Hematopoietic multipotent progenitor cell treated with erythropoietin and hydrocortisone succinate and interleukin-3 and kit ligand, for 17 days (in vitro differentiated cells): ENCODE data around the gene AIRE.

Source experiments
- DNase-seq: peaks from one replicate; pipeline ENCODE4 v3.0.0-alpha.2; 2015; ENCODE audit warnings: low spot score

The AIRE gene

GRCh38 chr21:44305691-44306090 is 20.0 kb downstream of the AIRE start:
- no peak for DNase-seq

DNA sequence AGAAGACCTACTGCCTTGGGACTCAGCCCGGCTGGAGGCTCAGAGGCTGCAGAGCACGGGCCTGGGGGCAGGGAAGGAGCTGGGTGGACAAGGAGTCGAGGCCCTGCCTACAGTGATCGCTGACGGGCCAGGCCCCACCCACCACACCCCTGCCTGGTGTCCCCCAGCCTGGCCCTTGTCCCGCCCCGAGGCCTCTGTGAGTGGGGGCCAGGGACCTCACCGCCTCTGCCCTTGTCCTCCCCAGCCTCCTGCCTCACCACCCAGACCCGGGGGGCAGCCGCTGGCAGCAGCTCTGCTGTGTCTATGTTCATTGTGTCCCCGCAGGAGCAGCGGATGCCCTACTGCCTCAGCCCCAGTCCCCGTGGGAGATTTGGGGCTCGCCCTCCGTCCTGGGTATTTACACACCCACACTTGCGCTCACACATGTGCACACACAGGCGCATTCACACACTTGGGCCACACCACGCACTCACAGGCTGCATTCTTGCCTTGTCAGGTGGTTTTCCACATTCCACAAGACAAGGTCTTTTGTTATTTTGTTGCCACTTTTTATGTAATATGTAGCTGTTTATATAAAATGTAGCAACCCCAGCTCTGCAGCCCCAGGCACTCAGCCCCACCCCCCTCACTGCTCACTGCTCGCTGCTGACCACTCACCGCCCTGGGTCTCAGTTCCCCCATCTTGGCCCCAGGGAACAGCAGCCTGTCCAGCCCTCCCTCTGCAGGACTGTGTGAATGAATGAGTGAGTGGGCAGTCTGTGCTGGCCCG is 21.4 kb downstream of the AIRE start:
- DNase-seq, result no peak

DNA sequence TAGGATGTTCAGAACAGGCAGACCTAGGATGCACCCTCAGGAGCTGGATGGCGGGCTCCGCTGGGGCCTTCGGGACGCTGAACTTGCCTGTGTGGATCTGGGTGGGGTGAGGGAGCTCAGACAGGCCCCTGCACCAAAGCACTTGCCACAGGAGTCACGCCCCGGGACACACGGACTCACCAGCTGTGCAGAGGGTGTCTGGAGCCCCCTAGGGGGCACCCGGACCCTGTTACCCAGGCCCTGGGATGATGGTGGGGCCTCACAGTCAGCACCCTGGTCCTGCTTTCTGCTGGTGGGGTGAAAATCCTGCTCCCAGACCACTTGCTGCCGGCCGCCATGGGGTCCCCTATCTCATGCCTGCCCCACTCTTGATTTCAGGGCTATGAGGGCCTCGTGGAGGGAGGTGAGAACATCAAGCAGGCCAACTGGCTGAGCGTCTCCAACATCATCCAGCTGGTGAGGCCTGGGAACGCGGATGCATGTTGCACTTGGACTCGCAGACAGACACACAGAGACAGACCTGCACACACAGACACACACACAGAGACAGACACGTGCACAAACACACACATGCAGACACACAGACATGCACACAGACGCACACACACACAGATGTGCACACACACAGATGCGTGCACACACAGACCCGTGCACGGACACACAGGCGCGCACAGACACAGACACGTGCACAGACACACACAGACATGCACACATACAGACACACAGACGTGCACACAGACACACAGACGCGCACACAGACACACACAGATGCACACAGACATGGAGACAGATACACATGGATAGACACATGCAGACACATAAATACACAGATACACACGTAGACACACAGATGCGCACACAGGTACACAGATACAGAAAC is 25.2 kb downstream of the AIRE start:
- DNase-seq, result no peak

GRCh38 chr21:44312089-44312488 is 26.4 kb downstream of the AIRE start:
- no peak for DNase-seq

- DNase-seq, result no peak
Measured at GRCh38 chr21:44312716-44313115, 27.0 kb downstream of the AIRE start.

- no peak for DNase-seq
Measured at GRCh38 chr21:44313451-44313850, 27.8 kb downstream of the AIRE start.

GRCh38 chr21:44314128-44314527 is 28.5 kb downstream of the AIRE start:
- DNase-seq, result no peak

- DNase-seq, result no peak
Measured at GRCh38 chr21:44314561-44314960, 28.9 kb downstream of the AIRE start.

- no peak for DNase-seq
Measured at GRCh38 chr21:44315691-44316203, 30.1 kb downstream of the AIRE start.

DNA sequence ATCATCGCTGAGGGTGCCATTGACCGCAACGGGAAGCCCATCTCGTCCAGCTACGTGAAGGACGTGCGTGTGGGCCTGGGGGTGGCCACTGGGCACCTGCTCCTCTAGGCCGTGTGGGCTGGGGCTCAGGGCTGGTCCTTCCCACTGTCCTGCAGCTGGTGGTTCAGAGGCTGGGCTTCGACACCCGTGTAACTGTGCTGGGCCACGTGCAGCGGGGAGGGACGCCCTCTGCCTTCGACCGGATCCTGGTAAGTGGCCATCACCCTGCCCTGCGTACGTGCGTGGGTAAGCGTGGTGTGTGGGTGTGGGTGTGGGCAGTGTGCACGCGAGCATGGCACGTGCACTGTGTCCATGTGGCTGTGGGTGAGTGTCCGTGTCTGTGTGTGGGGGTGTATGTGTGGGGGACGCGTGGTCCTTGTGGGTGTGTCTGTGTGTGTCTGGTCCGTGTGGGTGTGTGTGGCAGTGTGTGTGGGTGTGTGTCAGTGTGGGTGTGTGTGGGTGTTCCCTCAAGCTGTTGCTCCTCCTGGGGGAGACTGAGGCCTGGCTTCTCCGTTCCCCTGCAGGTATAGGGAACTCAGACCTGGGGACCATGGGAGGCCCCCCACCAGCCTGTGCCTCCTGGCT is 30.7 kb downstream of the AIRE start:
- no peak for DNase-seq

DNA sequence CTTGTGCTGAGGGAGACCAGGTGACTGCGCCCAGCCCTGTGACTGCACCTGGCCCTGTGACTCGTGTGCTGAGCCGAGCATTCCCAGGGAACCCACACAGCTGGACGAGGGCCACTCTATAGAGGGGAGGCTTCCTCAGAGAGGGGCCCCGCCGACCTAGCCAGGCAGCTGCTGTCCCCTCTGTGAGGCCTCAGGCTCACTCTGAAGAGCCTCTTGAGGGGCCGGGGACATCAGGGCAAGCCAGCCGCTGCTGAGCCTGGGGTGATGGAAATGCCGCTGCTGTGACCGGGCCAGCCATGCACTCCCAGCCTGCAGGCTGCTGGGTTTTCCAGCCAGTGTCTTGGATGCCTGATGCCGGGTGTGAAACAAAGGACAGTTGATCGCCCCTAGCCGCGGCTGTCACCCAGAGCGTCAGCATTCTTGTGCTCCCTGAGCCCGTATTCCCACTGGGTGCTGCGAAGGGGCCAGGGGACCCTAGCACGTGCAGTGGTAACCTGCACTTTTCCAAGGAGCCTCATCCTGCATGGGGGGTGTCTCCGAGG is 31.6 kb downstream of the AIRE start:
- DNase-seq, result no peak

DNA sequence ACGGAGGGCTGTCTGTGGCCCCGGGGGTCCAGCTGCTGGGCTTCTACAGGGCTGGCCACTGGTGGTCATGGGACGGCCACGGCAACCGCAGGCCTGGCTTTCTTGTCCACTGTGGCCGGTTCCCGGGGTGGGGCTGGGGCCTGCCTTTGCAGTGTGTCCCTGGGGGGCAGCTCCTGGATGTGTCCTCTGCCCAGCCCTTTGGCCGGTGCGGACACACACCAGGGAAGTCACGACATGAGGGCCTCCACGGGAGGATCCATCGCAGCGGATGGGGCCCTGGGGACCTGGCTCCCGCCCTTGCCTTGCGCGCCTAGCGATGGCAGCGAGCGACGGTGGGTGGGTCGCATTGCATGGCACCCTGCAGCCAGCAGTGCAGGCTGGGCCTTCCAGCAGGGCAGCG is 32.2 kb downstream of the AIRE start:
- DNase-seq, result no peak

GRCh38 chr21:44318489-44319285 is 33.0 kb downstream of the AIRE start:
- no peak for DNase-seq

GRCh38 chr21:44319407-44320065 is 33.9 kb downstream of the AIRE start:
- no peak for DNase-seq

DNA sequence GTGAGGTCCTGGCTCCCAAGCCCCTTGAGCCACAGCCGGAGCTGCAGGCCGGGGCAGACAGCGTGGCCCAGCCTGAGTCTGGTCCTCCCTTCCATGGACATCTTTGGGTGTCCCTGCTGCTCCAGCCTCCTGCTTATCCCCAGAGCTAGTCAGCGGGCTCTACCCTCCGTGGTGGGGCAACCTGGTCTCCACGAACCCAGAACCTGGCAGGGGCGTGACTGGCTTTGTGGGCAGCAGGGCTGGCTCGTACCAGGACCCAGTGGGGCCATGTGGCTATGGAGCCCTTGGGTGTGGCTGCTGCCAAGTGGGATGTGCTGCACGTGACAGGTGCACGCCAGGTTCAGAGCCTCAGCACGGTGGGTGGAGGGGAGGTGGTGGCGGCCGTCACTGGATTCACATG is 35.2 kb downstream of the AIRE start:
- DNase-seq, result no peak

DNA sequence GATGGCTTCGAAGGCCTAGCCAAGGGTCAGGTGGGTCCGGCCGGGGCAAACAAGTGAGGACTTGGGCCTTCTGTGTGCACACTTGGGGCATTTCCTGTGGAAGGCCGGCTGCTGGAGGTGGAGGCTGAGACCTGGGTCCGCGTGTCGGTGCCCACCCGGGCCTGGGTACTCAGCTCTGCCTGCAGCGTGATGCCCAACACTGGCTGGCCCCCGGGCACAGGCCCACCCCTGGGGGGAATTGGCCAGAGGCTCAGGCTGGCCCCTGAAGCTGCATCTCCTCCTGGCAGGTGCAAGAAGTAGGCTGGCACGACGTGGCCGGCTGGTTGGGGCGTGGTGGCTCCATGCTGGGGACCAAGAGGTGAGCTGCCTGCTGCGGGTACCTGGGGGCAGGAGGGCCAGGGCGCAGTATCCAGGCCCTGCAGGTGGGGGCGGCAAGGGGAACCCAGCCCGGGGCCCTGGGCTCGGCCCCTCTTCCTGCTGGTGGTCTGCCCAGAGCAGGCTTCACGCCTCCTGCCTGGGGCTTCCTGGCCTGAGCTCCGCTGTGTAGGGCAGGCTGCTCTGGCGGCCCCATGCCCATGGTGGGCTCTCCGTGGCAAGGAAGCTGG is 36.3 kb downstream of the AIRE start:
- no peak for DNase-seq

DNA sequence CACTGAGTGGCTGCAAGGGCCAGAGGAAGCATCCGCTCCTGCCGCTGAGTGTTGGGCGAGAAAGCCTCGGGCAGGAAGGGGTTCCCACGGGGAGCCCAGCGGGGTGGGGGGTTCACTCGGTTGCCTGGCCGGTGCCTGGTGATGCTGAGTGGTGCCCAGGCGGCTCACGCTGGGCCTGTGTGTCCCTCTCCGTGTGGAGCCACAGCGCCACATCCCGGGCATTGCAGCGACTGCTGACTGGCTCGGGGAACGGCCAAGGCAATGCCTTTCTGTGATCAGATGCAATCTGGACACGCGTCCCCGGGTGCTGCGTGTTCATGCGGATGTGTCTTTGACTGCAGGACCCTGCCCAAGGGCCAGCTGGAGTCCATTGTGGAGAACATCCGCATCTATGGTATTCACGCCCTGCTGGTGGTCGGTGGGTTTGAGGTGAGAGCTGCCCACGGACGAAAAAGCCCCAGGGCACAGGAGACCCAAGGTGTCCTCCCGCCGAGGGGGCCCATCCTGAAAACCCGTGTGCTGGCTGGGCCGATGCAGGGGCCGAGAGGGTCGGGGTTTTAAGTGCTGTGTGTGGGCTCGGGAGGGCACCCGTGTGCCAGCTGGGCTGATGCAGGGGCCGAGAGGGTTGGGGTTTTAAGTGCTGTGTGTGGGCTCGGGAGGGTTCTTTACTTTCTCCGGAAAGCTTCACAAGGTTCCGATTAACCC is 37.1 kb downstream of the AIRE start:
- no peak for DNase-seq

DNA sequence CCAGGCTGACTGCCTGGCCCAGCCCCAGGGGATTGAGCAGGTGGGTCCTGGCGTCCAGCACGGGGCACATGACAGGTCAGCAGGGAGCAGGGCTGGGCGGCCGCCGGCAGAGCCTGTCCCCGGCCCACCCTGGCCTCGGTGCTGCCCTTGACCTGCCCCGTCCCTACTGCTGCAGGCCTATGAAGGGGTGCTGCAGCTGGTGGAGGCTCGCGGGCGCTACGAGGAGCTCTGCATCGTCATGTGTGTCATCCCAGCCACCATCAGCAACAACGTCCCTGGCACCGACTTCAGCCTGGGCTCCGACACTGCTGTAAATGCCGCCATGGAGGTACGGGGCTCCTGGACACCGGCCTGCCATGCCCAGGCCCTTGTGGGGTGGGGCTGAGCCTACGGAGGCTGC is 37.9 kb downstream of the AIRE start:
- no peak for DNase-seq

- DNase-seq, result no peak
Measured at GRCh38 chr21:44324106-44324853, 38.6 kb downstream of the AIRE start.

- no peak for DNase-seq
Measured at GRCh38 chr21:44324854-44325107, 39.1 kb downstream of the AIRE start.
